ENCODE data around the gene PHOX2A.
A peak's percentile ranks its signal among the peaks of the same experiment; 100 is the strongest.

The PHOX2A gene

GRCh38 chr11:72233056-72233772 is 10.8 kb downstream of the PHOX2A start:
- DNase-seq, result no peak

DNA sequence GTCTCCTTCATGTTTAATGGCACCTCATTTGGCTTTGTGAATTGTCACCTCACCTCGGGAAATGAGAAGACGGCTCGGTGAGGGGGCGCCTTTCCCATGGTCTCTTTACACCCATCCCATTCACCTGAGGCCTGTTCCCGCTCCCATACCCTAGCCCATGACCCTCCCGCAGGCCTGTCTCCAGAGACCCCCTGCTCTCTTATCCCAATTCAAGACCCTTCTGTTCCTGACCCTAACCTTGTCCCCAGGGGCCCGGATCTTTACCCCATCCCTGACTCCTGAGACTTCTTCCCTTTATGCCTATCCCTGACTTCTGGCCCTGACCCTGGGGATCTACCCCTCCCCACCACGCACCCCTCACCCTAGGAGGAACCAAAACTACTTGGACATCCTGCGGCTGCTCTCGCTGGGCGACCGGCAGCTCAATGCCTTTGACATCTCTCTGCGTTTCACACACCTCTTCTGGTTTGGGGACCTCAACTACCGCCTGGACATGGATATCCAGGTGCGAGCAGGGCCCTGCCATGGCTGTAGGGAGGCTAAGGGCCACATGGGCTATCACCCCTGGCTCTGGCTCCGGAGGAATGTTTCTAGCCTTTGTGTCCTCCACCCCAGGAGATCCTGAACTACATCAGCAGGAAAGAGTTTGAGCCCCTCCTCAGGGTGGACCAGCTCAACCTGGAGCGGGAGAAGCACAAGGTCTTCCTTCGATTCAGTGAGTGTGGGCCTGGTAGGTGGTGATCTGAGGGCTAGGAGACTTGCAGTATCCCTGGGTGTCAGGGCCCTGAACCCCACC is 11.5 kb downstream of the PHOX2A start:
- no peak for DNase-seq

DNA sequence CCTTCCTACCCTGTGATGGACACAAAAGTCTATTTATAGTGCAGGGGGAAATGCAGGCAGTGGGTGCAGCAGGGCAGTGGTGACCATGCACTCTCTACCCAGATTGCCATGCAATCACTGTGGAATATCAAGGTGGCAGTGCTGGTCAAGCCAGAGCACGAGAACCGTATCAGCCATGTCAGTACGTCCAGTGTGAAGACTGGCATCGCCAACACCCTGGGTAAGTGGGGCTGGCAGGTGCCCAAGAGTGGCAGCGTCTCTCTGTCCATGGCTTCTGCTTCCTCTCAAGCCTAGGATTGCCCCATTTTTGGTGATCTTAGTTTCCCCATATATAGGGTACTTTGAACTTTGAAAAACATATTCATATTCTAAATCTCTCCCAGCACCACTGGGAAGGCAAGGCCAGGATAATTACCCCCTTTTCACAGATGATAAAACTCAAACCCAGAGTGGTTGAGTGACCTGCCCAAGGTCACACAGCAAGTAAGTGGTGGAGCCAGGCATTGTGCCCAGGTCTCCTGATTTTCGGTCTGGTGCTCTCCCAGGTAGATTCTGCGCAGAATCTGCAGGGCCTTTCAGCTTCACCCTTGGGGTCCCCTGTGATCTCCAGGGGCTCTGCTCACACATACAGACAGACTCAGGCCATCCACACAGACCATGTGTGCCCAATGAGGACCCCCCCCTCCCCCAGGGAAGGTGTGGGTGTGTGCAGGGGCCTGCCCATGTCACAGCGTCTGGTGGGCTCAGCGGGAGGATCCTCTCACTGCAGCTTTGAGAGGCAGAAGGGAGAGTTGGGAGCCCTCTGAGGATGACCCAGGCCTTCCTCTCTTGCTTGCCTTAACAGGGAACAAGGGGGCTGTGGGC is 12.3 kb downstream of the PHOX2A start:
- no peak for DNase-seq

DNA sequence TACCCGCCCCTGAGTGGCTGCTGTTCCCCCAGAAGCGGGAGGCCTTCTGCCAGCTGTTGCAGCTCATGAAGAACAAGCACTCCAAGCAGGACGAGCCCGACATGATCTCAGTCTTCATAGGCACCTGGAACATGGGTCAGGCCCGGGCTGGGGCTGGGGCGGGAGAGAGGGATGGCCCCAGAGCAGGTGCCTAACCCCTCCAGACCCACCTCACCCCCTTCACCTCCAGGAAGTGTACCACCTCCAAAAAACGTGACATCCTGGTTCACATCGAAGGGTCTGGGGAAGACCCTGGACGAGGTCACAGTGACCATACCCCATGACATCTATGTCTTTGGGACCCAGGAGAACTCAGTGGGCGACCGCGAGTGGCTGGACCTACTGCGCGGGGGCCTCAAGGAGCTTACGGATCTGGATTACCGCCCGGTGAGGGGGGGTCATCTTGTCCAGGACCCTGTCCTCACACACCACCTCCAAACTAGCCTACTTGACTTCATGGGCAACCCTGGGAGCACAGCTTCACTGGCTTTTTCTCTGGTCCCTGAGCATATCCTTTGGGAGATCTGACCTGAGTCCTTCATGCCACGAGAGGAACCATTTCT is 13.1 kb downstream of the PHOX2A start:
- DNase-seq, result no peak

- DNase-seq, result no peak
Measured at GRCh38 chr11:72229925-72230763, 13.8 kb downstream of the PHOX2A start.

- DNase-seq, result no peak
Measured at GRCh38 chr11:72229336-72229924, 14.5 kb downstream of the PHOX2A start.

DNA sequence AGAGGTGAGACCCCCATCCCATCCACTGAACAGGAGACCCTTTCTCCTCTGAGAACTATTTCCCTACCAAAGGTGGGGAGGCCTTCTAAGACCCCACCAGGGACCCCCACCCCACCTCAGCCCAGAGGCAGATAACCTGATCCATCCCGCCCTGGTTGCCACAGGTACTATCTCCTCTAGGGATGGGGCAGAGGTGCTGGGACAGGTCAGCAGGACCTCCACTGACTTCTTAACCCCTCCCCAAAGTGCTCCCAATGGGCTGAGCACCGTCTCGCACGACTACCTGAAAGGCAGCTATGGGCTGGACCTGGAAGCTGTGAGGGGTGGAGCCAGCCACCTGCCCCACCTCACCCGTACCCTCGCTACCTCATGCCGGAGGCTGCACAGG is 15.1 kb downstream of the PHOX2A start:
- no peak for DNase-seq

DNA sequence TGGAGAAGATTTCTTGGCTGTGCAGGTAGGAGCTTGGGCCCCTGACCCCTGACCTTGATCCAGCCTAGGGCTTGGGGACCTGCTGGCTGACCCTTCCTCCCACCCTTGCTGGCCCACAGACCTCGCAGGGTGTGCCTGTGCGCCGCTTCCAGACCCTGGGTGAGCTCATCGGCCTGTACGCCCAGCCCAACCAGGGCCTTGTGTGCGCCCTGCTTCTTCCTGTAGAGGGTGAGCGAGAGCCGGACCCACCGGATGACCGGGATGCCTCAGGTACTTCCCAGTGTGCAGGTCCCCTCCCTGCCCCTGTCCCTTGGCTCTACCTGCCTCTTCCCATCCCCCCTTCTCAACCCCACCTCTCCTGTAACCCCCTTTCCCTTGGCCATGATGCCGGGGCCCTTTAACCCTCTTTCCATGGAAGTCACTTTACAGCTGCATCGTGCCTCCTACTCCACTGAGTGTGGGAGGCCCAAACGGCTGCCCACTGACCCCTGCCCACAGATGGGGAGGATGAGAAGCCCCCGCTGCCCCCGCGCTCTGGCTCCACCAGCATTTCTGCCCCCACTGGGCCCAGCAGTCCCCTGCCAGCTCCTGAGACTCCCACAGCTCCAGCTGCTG is 15.6 kb downstream of the PHOX2A start:
- DNase-seq, result no peak

GRCh38 chr11:72227316-72228228 is 16.4 kb downstream of the PHOX2A start:
- no peak for DNase-seq

GRCh38 chr11:72226701-72227100 is 17.3 kb downstream of the PHOX2A start:
- no peak for DNase-seq

DNA sequence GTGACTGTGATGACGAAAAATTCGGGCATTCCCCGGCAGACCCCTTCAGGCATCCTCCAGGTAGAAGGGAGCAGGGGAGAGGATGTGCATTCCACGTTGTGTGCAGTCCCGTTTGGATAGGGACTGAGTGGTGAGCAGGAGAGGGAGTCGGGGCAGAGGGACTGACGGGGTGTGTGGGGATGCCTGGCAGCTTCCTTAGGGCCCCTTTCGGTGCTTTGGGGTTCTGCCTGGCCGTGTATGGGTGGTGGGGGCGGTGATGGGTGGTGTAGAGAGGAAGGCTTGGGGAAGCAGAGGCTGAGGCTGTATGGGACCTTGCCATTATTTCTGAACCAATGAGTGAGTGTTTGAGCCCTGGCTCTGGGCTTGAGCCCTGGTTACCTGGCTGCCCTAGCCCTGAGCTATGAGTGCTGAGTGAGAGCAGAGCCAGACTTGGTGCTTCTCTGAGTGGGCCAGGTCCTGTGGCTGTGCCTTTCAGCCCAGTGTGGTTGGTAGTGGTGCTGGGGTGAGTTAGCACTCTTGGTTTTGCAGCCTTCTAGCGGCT is 18.5 kb downstream of the PHOX2A start:
- DNase-seq, result peak; percentile 39

DNA sequence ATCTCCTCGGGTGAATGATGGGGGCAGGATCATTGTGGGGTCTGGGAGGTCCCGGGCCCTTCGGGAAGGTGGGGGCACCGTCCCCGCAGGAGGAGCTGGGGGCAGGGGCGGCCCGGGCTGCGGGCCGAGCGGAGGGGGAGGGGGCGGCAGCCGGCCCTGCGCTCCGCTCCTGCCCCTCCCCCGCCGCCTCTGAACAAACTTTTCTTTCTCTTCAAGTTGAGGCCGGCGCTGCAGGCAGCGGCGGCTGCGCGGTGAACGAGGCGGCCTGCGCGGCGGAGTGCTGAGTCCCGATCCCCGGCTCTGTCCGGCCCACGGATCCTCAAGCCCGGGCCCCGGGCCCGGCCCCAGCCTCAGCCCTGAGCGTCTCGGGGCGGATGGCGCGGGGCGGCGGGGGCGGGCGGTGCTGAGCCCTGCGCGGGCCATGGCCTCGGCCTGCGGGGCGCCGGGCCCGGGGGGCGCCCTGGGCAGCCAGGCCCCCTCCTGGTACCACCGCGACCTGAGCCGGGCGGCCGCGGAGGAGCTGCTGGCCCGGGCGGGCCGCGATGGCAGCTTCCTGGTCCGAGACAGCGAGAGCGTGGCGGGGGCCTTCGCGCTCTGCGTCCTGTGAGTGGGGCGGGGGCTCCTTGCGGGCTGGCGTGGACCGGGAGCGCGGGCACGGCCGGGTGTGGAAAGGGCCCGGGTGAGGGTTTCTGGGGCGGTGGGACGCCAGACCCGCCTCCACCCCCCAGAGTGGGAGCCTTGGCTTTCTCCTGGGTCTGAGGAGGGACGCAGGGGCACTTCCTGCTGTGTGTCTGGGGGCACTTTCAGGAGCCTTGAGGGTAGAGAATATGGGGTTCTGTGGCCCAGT is 19.2 kb downstream of the PHOX2A start, which contains the start of gene INPPL1:
INPPL1 (plus strand) TSS at position 204 of the 847 bp plus-strand sequence; CDS start at position 422, 218 bp downstream.
- DNase-seq, result peak; percentile 63

DNA sequence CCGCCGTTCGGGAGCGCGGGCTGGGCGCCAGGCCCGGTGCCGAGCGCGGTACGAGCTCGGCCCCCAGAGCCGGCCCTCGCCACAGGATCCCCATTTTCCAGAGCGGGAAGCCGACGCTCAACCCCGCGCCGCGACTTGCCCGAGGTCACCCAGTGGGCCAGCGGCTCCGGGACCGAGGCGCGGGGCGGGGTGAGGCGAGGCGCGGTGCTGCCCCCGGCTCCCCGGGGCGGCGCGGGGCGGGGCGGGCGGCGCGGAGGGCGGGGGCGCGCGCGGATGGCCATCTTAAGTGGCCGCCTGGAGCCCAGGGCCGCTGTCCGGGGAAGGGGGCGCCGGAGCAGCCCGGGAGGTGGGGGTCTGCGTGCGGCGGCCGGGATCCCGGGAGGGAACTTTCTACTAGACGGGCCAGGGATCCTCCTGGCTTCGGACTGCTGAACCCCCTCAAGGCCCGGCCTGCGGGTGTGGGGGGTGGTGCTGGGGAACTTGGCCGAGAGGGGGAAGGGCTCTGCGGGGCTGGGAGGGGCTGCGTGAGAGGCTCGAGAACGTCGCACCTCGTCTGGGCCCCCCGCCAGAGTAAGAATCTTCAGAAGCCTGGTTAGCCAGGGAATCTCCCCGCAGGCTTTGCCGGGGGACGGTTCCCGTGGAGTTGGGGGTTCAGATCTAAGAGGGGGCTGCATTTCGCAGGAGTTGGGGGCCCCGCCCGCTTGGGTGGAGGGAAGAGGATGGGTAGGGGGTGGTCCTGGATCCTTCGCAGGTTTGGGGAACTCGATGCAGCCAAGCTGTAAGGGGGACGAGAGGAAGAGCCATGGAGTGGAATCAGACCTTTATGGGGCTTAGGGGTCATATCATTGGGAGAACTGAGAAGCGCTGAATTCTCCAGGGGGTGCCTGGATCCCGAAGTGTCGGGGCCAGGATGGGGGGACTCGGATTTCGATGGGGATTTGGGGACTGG is 20.1 kb downstream of the PHOX2A start:
- peak; percentile 72 for DNase-seq

DNA sequence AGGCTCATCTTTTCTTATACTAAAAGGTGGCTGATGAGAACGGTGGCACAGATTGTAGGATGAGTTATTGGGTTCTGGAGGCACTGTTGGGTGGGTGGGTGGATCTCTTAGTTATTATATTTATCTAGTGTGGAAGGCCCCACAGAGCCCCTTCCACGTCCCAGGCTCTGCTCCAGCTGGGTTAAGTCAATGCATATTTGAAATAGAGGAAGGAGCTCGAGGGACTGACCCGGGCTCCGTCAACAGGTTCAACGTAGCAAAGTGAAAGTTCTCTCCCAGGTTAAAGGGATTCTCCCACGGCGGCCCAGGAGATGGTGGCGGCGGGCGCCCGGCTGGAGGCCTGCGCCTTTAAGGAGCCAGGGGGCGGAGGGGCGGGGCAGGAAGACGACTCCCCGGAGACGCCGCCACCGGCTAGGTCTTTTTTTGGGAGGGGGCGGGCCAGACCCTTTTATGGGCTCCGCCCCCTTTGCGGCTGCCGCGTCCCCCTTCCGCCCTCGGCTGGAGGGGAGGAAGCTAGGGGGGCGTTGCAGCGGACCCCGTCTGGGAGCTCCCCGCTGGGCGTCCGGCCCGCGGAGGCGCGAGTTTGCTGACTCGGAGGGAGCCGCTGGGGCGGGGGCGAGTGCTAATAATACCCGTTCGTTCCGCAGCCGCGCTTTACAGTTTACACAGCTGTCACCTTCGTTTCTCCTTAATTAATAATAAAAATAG is 20.9 kb downstream of the PHOX2A start:
- DNase-seq, result peak; percentile 98

- DNase-seq, result no peak
Measured at GRCh38 chr11:72222106-72222891, 21.7 kb downstream of the PHOX2A start.

Data from CD4-positive, alpha-beta T cell treated with Interleukin-17A for 4 hours (primary cell).